Ishikawa (cell line): ENCODE results near the gene RYR1.

Experiments
- CEBPB ChIP-seq: IDR thresholded peaks from 2 replicates; pipeline ENCODE4 v1.6.1; 2012
- CREB1 ChIP-seq: IDR thresholded peaks from 2 replicates; pipeline ENCODE4 v1.6.1; 2012; ENCODE audit warnings: low read depth
- EGR1 ChIP-seq: IDR thresholded peaks from 2 replicates; pipeline ENCODE4 v1.6.1; 2012
- EP300 ChIP-seq: IDR thresholded peaks from 2 replicates; pipeline ENCODE4 v1.6.1; 2012; ENCODE audit warnings: borderline replicate concordance
- FOXM1 ChIP-seq: IDR thresholded peaks from 2 replicates; pipeline ENCODE4 v1.6.1; 2012; ENCODE audit warnings: low read depth, borderline replicate concordance
- NFIC ChIP-seq: IDR thresholded peaks from 2 replicates; pipeline ENCODE4 v1.6.1; 2012
- RAD21 ChIP-seq: IDR thresholded peaks from 2 replicates; pipeline ENCODE4 v1.6.1; 2012; ENCODE audit warnings: low read depth
- REST ChIP-seq: IDR thresholded peaks from 2 replicates; pipeline ENCODE4 v1.6.1; 2012; ENCODE audit warnings: low read depth, mild to moderate bottlenecking
- TAF1 ChIP-seq: IDR thresholded peaks from 2 replicates; pipeline ENCODE4 v1.6.1; 2012; ENCODE audit warnings: low read depth, mild to moderate bottlenecking
- TCF12 ChIP-seq: IDR thresholded peaks from 2 replicates; pipeline ENCODE4 v1.6.1; 2012; ENCODE audit warnings: low read depth
- TEAD4 ChIP-seq: IDR thresholded peaks from 2 replicates; pipeline ENCODE4 v1.6.1; 2012
- USF1 ChIP-seq: IDR thresholded peaks from 2 replicates; pipeline ENCODE4 v1.6.1; 2012
- YY1 ChIP-seq: IDR thresholded peaks from 2 replicates; pipeline ENCODE4 v1.6.1; 2012; ENCODE audit warnings: low read depth
- ZBTB7A ChIP-seq: IDR thresholded peaks from 2 replicates; pipeline ENCODE4 v1.6.1; 2012; ENCODE audit warnings: low read depth
- TF ChIP-seq, protein P1 (sequence below): IDR thresholded peaks from 2 replicates; pipeline ENCODE4 v1.6.1; 2012

Gene RYR1

GRCh38 chr19:38412961-38413360 lies 20.5 kb upstream of the RYR1 start:
- no peak for TF ChIP-seq CEBPB
- no peak for TF ChIP-seq TEAD4
- TF ChIP-seq FOXM1: no peak
- no peak for TF ChIP-seq RAD21
- no peak for TF ChIP-seq EGR1
- no peak for TF ChIP-seq TCF12
- no peak for TF ChIP-seq EP300
- TF ChIP-seq, protein P1, sequence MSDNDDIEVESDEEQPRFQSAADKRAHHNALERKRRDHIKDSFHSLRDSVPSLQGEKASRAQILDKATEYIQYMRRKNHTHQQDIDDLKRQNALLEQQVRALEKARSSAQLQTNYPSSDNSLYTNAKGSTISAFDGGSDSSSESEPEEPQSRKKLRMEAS: no peak
- TF ChIP-seq YY1: no peak
- TF ChIP-seq CREB1: no peak
- no peak for TF ChIP-seq USF1
- TF ChIP-seq ZBTB7A: no peak
- TF ChIP-seq NFIC: no peak
- TF ChIP-seq TAF1: no peak
- no peak for TF ChIP-seq REST

GRCh38 chr19:38413416-38413815 lies 20.1 kb upstream of the RYR1 start:
- TF ChIP-seq CREB1: no peak
- no peak for TF ChIP-seq TEAD4
- no peak for TF ChIP-seq USF1
- no peak for TF ChIP-seq FOXM1
- no peak for TF ChIP-seq CEBPB
- no peak for TF ChIP-seq TCF12
- TF ChIP-seq RAD21: no peak
- no peak for TF ChIP-seq ZBTB7A
- TF ChIP-seq, protein P1: no peak
- TF ChIP-seq EGR1: no peak
- no peak for TF ChIP-seq NFIC
- TF ChIP-seq EP300: no peak
- no peak for TF ChIP-seq REST
- TF ChIP-seq TAF1: no peak
- TF ChIP-seq YY1: no peak

- no peak for TF ChIP-seq TEAD4
- TF ChIP-seq EGR1: no peak
Measured at GRCh38 chr19:38417146-38417543, 16.3 kb upstream of the RYR1 start.

GRCh38 chr19:38417544-38418506 lies 15.7 kb upstream of the RYR1 start:
- TF ChIP-seq ZBTB7A (0 out of 2 replicates have a peak, but pooled peaks have one; percentile 54), NFIC (no peak), USF1 (0 out of 2 replicates have a peak, but pooled peaks have one; percentile 32), CREB1 (peak; percentile 45; the same call in 1 of the 2 replicates), FOXM1 (no peak), RAD21 (no peak), EGR1 (no peak)
- TF ChIP-seq, protein P1: peak; percentile 18

- TF ChIP-seq TCF12 (no peak), REST (no peak), TEAD4 (no peak), ZBTB7A (no peak), NFIC (no peak), RAD21 (no peak), FOXM1 (no peak), TAF1 (no peak), EGR1 (no peak), CREB1 (no peak), EP300 (no peak), YY1 (no peak), USF1 (no peak), CEBPB (no peak)
- TF ChIP-seq, protein P1: no peak
Measured at GRCh38 chr19:38420935-38421334, 12.6 kb upstream of the RYR1 start.
